Spinal cord (tissue), 10 donors: ENCODE data around the gene CHML. TPM values are rescaled to one million over a fixed set of nuclear protein-coding genes. Genes with fewer than 3 reads are reported as not detected.
A peak's percentile ranks its signal among the peaks of the same experiment; 100 is the strongest.
"Not testable (repeated sequence)": the region's sequence is repeated elsewhere in the genome, so short reads cannot be mapped to it uniquely, and the experiment has no call there.

Experiments used
- DNase-seq, 6 donors: peaks; one replicate each; pipeline versions ENCODE4 v3.0.0 to v3.0.0-alpha.2; 2013 to 2015; ENCODE audit warnings: low spot score in 6 of 6, low read depth in 4 of 6
- H3K27ac ChIP-seq: one replicate; pipeline ENCODE4 v1.5.1; 2013; ENCODE audit warnings: low read depth, low read length, control low read depth
- H3K27me3 ChIP-seq: one replicate; pipeline ENCODE4 v1.6.1; 2013; ENCODE audit warnings: low read length; ENCODE audit not compliant: control insufficient read depth, insufficient read depth
- H3K36me3 ChIP-seq: one replicate; pipeline ENCODE4 v1.6.1; 2013; ENCODE audit warnings: low read length; ENCODE audit not compliant: control insufficient read depth, insufficient read depth
- H3K4me1 ChIP-seq: one replicate; pipeline ENCODE4 v1.6.1; 2013; ENCODE audit warnings: low read length; ENCODE audit not compliant: control insufficient read depth, insufficient read depth
- H3K4me3 ChIP-seq: one replicate; pipeline ENCODE4 v1.5.1; 2013; ENCODE audit warnings: low read depth, low read length, control low read depth
- H3K9me3 ChIP-seq: one replicate; pipeline ENCODE4 v1.6.1; 2013; ENCODE audit warnings: low read length; ENCODE audit not compliant: control insufficient read depth, insufficient read depth
- WGBS: methylation state at CpG from one replicate; pipeline ENCODE4 v1.1.5; 2013; ENCODE audit warnings: missing lambda C conversion rate; ENCODE audit not compliant: insufficient coverage; 5-methylcytosine and 5-hydroxymethylcytosine counted together
- polyA plus RNA-seq, 2 donors: library from polyadenylated mRNA; unstranded; fragments of 120-200 nt; gene quantifications; one replicate each; pipeline ENCODE4 v1.2.1, GENCODE V29; 2013; ENCODE audit not compliant: insufficient read length in 2 of 2
- total RNA-seq, 2 donors: library from RNA; depleted of rRNA in 1 of 2; stranded (reverse); fragments of 120-200 nt in 1 of 2; fragments of >200 nt in 1 of 2; gene quantifications; one replicate each; pipeline versions ENCODE4 v1.2.3 to v1.2.4, GENCODE V29; 2013 to 2014
- donor health status: healthy.

Gene CHML
- total and polyA plus RNA-seq, 4 donors = 13.5 to 30.2 (median 19.3) TPM

DNA sequence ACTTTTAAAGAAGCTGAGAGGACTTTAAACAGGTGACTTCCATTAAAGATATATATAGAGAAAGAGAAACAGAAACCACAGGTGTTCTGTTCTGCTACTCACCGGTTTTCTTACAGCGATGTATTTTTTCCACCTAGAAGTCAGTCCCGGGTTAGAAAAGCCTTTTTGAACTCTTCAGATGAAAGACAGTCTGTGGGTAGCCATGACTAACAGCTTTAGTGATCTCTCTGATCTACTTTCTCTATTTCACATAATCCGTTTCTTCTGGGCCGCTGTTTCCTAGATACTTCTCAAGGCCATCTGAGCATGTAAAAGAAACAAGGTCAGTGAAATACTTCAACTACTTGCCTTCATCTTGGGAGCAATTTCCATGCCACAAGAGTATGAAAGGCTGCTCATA, 37.0 kb upstream of the CHML start:
- WGBS = 65% methylated on average over 3 of the region's 5 CpGs
- Histone ChIP-seq H3K36me3 (no peaks in the 10 kb centered on the region), H3K9me3 (no peaks in the 10 kb centered on the region), H3K4me3 (no peak overlapping the region), H3K27me3 (no peaks in the 10 kb centered on the region), H3K27ac (no peak overlapping the region), H3K4me1 (no peaks in the 10 kb centered on the region)
- peak in 1 of 6 donors; percentile 27 for DNase-seq

DNA sequence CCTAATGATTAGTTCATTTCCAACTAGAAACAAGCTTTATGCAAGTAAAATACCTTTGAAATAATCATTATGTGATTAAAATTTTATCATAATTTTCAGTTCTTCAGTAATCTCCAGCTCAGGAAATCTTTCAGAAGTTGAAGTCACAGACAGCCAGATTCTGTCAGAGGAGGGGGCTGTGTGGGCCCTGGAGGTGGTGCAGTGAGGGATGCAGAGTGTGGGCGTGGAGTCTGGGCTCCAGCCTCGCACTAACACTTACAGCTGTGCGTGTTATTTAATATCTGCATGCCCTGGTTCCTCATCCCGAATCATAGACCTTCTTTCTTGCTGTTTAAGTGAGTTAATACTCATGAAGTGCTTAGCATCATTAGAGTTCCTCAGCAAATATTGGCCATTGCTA, 35.8 kb upstream of the CHML start:
- no peaks in the 10 kb centered on the region for H3K9me3 ChIP-seq
- H3K4me1 ChIP-seq = no peaks in the 10 kb centered on the region
- H3K4me3 ChIP-seq = no peak overlapping the region
- no peak for DNase-seq
- H3K36me3 ChIP-seq = no peaks in the 10 kb centered on the region
- no peak overlapping the region for H3K27ac ChIP-seq
- no CpG with 5 or more reads among the region's 4 CpGs for WGBS
- H3K27me3 ChIP-seq = no peaks in the 10 kb centered on the region

DNA sequence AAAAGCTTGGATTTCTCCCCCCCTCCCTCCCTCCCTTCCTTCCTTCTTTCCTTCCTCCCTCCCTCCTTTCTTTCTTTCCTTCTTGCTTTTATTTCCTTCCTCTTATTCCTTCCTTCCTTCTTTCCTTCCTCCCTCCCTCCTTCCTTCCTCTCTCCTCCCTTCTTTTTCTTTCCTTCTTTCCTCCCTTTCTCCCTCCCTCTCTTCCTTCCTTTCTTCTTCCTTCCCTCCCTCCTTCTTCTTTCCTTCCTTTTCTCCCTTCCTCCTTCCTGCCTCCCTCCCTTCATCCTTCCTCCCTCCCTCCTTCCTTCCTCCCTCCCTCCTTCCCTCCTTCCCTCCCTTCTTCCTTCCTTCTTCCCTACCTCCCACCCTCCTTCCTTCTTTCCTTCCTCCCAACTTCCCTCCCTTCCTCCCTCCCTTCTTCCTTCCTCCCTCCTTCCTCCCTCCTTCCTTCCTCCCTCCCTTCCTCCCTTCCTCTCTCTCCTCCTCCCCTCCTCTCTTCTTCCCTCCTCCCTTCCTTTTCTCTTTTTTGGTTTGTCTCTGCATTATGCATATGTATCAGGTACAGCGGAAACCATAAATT, 34.7 kb upstream of the CHML start:
- DNase-seq = no peak

DNA sequence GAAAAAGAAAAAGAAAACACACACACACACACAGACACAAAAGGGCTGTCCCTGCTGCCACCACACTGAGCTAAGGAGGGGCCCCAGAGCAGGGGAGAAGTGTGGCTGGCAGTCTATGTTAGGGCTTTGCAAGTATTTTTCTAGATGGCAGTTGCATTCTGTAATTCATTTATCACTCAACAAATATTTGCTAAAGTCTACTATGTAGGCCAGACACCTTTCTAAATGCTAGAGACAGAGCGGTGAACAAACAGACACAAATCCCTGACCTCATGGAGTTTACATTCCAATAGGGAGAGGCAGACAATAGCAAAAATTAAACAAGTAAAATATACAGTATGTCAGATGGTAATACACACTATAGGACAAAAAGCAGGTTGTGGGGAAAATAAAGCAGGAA, 32.1 kb upstream of the CHML start:
- Histone ChIP-seq H3K4me3 (no peak overlapping the region), H3K4me1 (no peaks in the 10 kb centered on the region), H3K27ac (no peak overlapping the region), H3K36me3 (no peaks in the 10 kb centered on the region), H3K27me3 (no peaks in the 10 kb centered on the region), H3K9me3 (no peaks in the 10 kb centered on the region)
- WGBS = no CpG with 5 or more reads among the region's 1 CpG
- DNase-seq = no peak

More for the DNA sequence above, 34.7 kb upstream of the CHML start:
- Histone ChIP-seq H3K27me3 (no peaks in the 10 kb centered on the region), H3K4me1 (no peaks in the 10 kb centered on the region), H3K27ac (no peak overlapping the region), H3K9me3 (no peaks in the 10 kb centered on the region), H3K36me3 (no peaks in the 10 kb centered on the region), H3K4me3 (no peak overlapping the region)
- no CpG with 5 or more reads among the region's 1 CpG for WGBS

DNA sequence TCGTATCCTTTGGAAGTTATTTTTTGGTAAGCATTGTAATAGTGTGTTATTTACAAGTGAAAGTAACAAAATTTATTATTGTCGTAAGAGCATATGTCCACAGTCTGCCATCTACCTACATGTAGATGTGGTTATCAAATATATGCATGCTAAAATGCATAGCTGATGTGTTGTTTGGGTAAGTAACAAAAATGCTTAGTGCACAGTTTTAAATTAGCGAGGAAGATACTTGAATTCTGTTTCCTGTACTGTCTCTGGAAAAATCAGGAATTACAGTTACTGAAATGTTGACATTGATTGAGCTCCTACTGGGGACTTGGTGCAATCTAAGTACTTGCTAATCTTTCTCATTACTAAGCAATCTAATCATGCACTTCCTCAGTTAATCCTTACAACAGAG, 26.2 kb upstream of the CHML start:
- Histone ChIP-seq H3K36me3 (no peaks in the 10 kb centered on the region), H3K4me1 (no peaks in the 10 kb centered on the region), H3K9me3 (no peaks in the 10 kb centered on the region), H3K4me3 (no peak overlapping the region), H3K27ac (no peak overlapping the region), H3K27me3 (no peaks in the 10 kb centered on the region)
- no peak for DNase-seq
- 100% methylated on average over 1 of the region's 3 CpGs for WGBS

DNA sequence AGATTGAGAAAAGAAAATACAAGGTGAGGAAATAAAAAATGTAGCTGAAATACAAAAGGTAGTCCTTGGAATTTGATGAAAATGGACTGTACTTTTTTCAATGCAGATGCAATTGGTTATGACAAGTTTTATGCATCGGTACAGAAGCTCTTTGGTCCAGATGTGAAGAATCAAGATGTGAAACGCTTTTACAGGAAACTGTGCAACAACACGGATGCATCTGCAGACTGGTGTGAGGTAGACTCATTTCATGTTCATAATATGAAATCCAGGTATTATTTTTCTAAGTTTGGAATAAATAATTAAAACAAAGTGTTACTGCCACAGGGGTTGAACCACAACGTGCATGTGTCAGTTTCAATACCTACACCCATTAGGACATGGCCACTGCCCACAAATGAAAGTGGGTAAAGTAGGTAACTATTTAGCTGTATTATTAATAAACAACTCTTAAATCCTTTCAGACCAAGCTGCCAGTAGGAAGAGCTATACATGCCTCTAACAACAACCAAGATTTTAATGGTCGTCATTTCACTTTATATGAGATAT, 20.3 kb upstream of the CHML start:
- 100% methylated on average over 1 of the region's 5 CpGs for WGBS
- no peaks in the 10 kb centered on the region for H3K36me3 ChIP-seq
- H3K27ac ChIP-seq = no peak overlapping the region
- no peaks in the 10 kb centered on the region for H3K4me1 ChIP-seq
- H3K9me3 ChIP-seq = no peaks in the 10 kb centered on the region
- no peaks in the 10 kb centered on the region for H3K27me3 ChIP-seq
- H3K4me3 ChIP-seq = no peak overlapping the region
- no peak for DNase-seq

DNA sequence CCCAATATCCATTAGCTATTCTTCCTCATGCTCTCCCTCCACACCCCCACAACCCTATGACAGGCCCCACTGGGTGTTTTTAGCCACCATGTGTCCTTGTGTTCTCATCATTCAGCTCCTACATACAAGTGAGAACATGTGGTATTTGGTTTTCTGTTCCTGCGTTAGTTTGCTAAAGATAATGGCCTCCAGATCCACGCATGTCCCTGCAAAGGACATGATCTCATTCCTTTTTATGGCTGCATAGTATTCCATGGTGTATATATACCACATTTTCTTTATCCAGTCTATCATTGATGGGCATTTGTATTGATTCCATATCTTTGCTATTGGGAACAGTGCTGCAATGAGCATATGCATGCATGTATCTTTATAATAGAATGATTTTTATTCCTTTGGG, 18.8 kb upstream of the CHML start:
- H3K27ac ChIP-seq, H3K36me3 ChIP-seq, H3K9me3 ChIP-seq, H3K27me3 ChIP-seq, H3K4me1 ChIP-seq, DNase-seq, H3K4me3 ChIP-seq: not testable (repeated sequence)
- WGBS = no CpG with 5 or more reads among the region's 2 CpGs

DNA sequence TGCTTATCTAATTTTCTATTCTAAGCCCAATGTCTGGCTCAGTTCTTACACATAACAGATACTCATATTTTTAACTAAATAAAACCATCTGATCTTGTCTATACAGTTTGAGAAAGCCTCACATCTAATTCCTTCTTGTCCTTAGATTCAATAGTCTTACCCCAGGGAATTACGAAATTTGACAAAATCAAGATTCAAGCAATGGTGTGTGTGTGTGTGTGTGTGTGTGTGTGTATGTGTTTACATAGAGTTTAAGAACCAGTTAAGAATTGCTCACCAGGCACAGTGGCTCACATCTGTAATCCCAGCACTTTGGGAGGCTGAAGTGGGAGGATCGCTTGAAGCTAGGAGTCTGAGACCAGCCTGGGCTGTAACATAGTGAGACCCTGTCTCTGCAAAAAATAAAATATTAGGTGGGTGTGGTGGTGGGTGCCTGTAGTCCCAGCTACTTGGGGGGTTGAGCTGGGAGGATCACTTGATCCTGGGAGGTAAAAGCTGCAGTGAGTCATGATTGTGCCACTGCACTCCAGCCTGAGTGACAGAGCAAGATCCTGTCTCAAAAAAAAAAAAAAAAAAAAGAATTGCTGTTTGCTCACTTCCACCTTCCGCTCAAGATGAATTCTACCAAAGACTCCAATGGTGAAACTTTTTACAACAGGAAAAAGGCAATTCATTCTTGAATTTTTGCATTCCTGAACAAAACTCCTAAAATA, 18.1 kb upstream of the CHML start:
- DNase-seq = no peak
- Histone ChIP-seq H3K4me3 (no peak overlapping the region), H3K9me3 (no peaks in the 10 kb centered on the region), H3K4me1 (no peaks in the 10 kb centered on the region), H3K36me3 (no peaks in the 10 kb centered on the region), H3K27ac (no peak overlapping the region), H3K27me3 (no peaks in the 10 kb centered on the region)
- WGBS = 43% methylated on average over 1 of the region's 3 CpGs

DNA sequence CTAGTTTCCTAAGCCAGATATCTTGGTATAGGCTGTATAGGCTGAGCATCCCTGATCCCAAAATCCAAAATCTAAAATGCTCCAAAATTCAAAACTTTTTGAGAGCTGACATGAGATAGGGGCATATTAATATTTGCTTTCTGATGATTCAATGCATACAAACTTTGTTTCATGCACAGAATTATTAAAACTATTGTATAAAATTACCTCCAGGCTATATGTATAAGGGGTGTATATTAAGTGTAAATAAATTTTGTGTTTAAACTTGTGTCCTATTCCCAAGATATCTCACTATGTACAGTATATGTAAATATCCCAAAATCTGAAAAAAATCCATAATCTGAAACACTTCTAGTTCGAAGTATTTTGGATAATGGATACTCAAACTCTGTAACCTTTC, 14.5 kb upstream of the CHML start:
- no CpG with 5 or more reads among the region's 1 CpG for WGBS
- Histone ChIP-seq H3K27me3 (no peaks in the 10 kb centered on the region), H3K4me3 (no peak overlapping the region), H3K4me1 (no peaks in the 10 kb centered on the region), H3K9me3 (no peaks in the 10 kb centered on the region), H3K27ac (no peak overlapping the region), H3K36me3 (no peaks in the 10 kb centered on the region)
- DNase-seq = no peak

DNA sequence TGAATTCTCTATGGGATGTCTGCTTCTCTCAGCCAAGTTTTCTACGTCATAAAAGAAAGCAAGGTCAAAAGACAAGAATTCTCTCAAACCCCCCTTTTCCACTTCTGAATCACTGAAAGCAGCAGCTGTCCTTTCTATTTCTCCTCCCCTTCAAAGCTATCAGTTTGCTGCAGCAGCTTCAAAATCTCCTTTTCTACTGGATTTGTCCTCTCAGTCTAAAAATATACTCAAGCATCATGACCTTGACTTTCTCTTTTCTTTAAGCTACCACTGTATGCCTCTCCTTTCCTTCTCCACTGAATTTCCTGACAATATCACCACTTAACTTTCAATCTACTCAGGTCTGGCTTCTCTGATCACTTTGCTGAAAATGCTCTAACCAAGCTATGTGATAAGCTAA, 13.8 kb upstream of the CHML start:
- H3K9me3 ChIP-seq = no peaks in the 10 kb centered on the region
- H3K27me3 ChIP-seq = no peaks in the 10 kb centered on the region
- no peak overlapping the region for H3K27ac ChIP-seq
- WGBS = 58% methylated on average over 1 of the region's 1 CpG
- DNase-seq = peak in 1 of 6 donors; percentile 6
- no peaks in the 10 kb centered on the region for H3K4me1 ChIP-seq
- H3K4me3 ChIP-seq = no peak overlapping the region
- H3K36me3 ChIP-seq = no peaks in the 10 kb centered on the region
